Measurements from ENCODE around the gene ZCCHC24.

DNA sequence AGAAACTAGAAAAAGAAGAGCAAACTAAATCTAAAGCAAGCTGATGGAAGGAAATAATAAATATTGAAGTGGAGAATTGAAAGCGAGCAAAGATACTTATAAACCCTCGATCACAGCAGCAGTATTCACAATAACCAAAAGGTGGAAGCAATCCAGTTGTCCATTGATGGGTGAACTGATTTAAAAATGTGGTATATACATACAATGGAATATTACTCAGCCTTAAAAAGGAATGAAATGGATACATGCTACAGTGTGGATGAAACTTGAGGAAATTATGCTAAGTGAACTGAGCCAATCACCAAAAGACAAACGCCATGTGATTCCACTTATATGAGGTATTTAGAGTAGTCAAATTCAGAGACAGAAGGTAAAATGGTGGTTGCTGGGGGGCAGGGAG, 17.5 kb downstream of the ZCCHC24 start:
- no peak for TF ChIP-seq CEBPB (IDR thresholded peaks at IDR 0.05; ENCODE audit: low read depth, low read length)
- no peak for TF ChIP-seq TAF1 (IDR thresholded peaks at IDR 0.05; ENCODE audit: low read depth, low read length)
- no peak for TF ChIP-seq CREB1 (IDR thresholded peaks at IDR 0.05)
- TF ChIP-seq, protein P1, sequence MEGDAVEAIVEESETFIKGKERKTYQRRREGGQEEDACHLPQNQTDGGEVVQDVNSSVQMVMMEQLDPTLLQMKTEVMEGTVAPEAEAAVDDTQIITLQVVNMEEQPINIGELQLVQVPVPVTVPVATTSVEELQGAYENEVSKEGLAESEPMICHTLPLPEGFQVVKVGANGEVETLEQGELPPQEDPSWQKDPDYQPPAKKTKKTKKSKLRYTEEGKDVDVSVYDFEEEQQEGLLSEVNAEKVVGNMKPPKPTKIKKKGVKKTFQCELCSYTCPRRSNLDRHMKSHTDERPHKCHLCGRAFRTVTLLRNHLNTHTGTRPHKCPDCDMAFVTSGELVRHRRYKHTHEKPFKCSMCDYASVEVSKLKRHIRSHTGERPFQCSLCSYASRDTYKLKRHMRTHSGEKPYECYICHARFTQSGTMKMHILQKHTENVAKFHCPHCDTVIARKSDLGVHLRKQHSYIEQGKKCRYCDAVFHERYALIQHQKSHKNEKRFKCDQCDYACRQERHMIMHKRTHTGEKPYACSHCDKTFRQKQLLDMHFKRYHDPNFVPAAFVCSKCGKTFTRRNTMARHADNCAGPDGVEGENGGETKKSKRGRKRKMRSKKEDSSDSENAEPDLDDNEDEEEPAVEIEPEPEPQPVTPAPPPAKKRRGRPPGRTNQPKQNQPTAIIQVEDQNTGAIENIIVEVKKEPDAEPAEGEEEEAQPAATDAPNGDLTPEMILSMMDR (IDR thresholded peaks at IDR 0.05; ENCODE audit: control extremely low read depth in 1 of 3, insufficient read depth in 1 of 3, low read depth in 1 of 3, low read length in 3 of 3), result no peak
- no peak for TF ChIP-seq SIRT6 (IDR thresholded peaks at IDR 0.05; ENCODE audit: low read length)
- TF ChIP-seq SUZ12 (IDR thresholded peaks at IDR 0.05; ENCODE audit: low read length), result no peak
- no peak for TF ChIP-seq JUND (IDR thresholded peaks at IDR 0.05; ENCODE audit: low read length)
- TF ChIP-seq, protein P2, sequence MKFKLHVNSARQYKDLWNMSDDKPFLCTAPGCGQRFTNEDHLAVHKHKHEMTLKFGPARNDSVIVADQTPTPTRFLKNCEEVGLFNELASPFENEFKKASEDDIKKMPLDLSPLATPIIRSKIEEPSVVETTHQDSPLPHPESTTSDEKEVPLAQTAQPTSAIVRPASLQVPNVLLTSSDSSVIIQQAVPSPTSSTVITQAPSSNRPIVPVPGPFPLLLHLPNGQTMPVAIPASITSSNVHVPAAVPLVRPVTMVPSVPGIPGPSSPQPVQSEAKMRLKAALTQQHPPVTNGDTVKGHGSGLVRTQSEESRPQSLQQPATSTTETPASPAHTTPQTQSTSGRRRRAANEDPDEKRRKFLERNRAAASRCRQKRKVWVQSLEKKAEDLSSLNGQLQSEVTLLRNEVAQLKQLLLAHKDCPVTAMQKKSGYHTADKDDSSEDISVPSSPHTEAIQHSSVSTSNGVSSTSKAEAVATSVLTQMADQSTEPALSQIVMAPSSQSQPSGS (IDR thresholded peaks at IDR 0.05; ENCODE audit: low read length), result no peak
- TF ChIP-seq POLR2AphosphoS5 (IDR thresholded peaks at IDR 0.05; ENCODE audit: low read depth, low read length), result no peak
- TF ChIP-seq YY1 (IDR thresholded peaks at IDR 0.05; ENCODE audit: low read depth, low read length), result no peak
- TF ChIP-seq TBP (IDR thresholded peaks at IDR 0.05; ENCODE audit: low read depth, low read length), result no peak
- no peak for TF ChIP-seq POLR2A (IDR thresholded peaks at IDR 0.05; ENCODE audit: control extremely low read depth in 1 of 2, low read depth in 2 of 2, low read length in 2 of 2)
